ENCODE results near the gene MLN.
"Not testable (repeated sequence)": the region's sequence is repeated elsewhere in the genome, so short reads cannot be mapped to it uniquely, and the experiment has no call there.

The MLN gene

GRCh38 chr6:33834401-33835392 is 30.9 kb upstream of the MLN start:
- FAIRE-seq (no peak), DNase-seq (ENCODE audit: insufficient read length, low spot score) (no peak)
- no peak for TF ChIP-seq CTCF (IDR thresholded peaks at IDR 0.05; ENCODE audit: insufficient read depth, missing control alignments)

GRCh38 chr6:33833599-33833998 is 29.8 kb upstream of the MLN start:
- no peak for DNase-seq (ENCODE audit: insufficient read length, low spot score)
- no peak for FAIRE-seq
- TF ChIP-seq CTCF (IDR thresholded peaks at IDR 0.05; ENCODE audit: insufficient read depth, missing control alignments), result no peak

- FAIRE-seq; DNase-seq (ENCODE audit: insufficient read length, low spot score): not testable (repeated sequence)
These were observed 29.0 kb upstream of the MLN start for GRCh38 chr6:33832831-33833230.

- not testable (repeated sequence) for DNase-seq (ENCODE audit: insufficient read length, low spot score); FAIRE-seq
These were observed 27.9 kb upstream of the MLN start for GRCh38 chr6:33831725-33832124.

- no peak for FAIRE-seq
- TF ChIP-seq CTCF (IDR thresholded peaks at IDR 0.05; ENCODE audit: insufficient read depth, missing control alignments), result no peak
- no peak for DNase-seq (ENCODE audit: insufficient read length, low spot score)
These were observed 26.9 kb upstream of the MLN start for GRCh38 chr6:33830635-33831240.

GRCh38 chr6:33828764-33829731 is 25.2 kb upstream of the MLN start:
- FAIRE-seq, result no peak
- no peak for DNase-seq (ENCODE audit: insufficient read length, low spot score)

GRCh38 chr6:33828452-33828763 is 24.6 kb upstream of the MLN start:
- DNase-seq (ENCODE audit: insufficient read length, low spot score) (no peak), FAIRE-seq (no peak)
- TF ChIP-seq CTCF (IDR thresholded peaks at IDR 0.05; ENCODE audit: insufficient read depth, missing control alignments), result no peak

More at GRCh38 chr6:33828764-33829731, 25.2 kb upstream of the MLN start:
- no peak for TF ChIP-seq CTCF (IDR thresholded peaks at IDR 0.05; ENCODE audit: insufficient read depth, missing control alignments)
